Smooth muscle cell (in vitro differentiated cells): Measurements from ENCODE around the gene OR1F1. TPM values are rescaled to one million over a fixed set of nuclear protein-coding genes. Genes with fewer than 3 reads are reported as not detected.

Experiments
- DNase-seq: peaks from one replicate; lab custom pipeline; 2025; ENCODE audit not compliant: unreplicated experiment; lab: John Stamatoyannopoulos, UW
- H2AFZ ChIP-seq: fragments of 200-600 bp; sonication (generic); 2 replicates; pipeline ENCODE4 v1.6.0; 2016; ENCODE audit warnings: antibody characterized with exemption, low read depth, mild to moderate bottlenecking
- H3F3A ChIP-seq: fragments of 200-600 bp; sonication (generic); 2 replicates; pipeline ENCODE4 v1.6.0; 2017; ENCODE audit warnings: antibody characterized with exemption, low read depth
- H3K27ac ChIP-seq: fragments of 200-600 bp; sonication (generic); 2 replicates; pipeline ENCODE4 v1.5.1; 2016; ENCODE audit warnings: low read depth, mild to moderate bottlenecking
- H3K27me3 ChIP-seq: fragments of 200-600 bp; sonication (generic); 2 replicates; pipeline ENCODE4 v1.6.1; 2016; ENCODE audit warnings: low read depth, mild to moderate bottlenecking
- H3K36me3 ChIP-seq: fragments of 200-600 bp; sonication (generic); 2 replicates; pipeline ENCODE4 v1.5.1; 2016; ENCODE audit warnings: low read depth
- H3K4me1 ChIP-seq: fragments of 200-600 bp; sonication (generic); 2 replicates; pipeline ENCODE4 v1.5.1; 2016; ENCODE audit warnings: low read depth
- H3K4me2 ChIP-seq: fragments of 200-600 bp; sonication (generic); 2 replicates; pipeline ENCODE4 v1.6.0; 2016; ENCODE audit warnings: mild to moderate bottlenecking
- H3K4me3 ChIP-seq: fragments of 200-600 bp; sonication (generic); 2 replicates; pipeline ENCODE4 v1.5.1; 2016; ENCODE audit warnings: mild to moderate bottlenecking
- H3K79me2 ChIP-seq: fragments of 200-600 bp; sonication (generic); 2 replicates; pipeline ENCODE4 v1.6.0; 2016; ENCODE audit warnings: low read depth, mild to moderate bottlenecking
- H3K9ac ChIP-seq: fragments of 200-600 bp; sonication (generic); 2 replicates; pipeline ENCODE4 v1.6.0; 2016; ENCODE audit warnings: low read depth
- H3K9me3 ChIP-seq: fragments of 200-600 bp; sonication (generic); replicated peaks from 2 replicates; pipeline ENCODE4 v1.5.1; 2016; ENCODE audit warnings: low read depth
- H4K20me1 ChIP-seq: fragments of 200-600 bp; sonication (generic); 2 replicates; pipeline ENCODE4 v1.6.0; 2016; ENCODE audit warnings: low read depth
- CTCF ChIP-seq: fragments of 200-600 bp; sonication (generic); IDR thresholded peaks from 2 replicates; pipeline ENCODE4 v1.5.1; 2017; ENCODE audit warnings: borderline replicate concordance, mild to moderate bottlenecking, antibody characterized with exemption; ENCODE audit not compliant: insufficient read depth, poor library complexity, severe bottlenecking
- WGBS: methylation state at CpG from one replicate; pipeline ENCODE4 v1.1.7; 2016; ENCODE audit warnings: low lambda C conversion rate; 5-methylcytosine and 5-hydroxymethylcytosine counted together
- polyA plus RNA-seq: library from polyadenylated mRNA; unstranded; fragments of >200 nt; fragmentation: Nextera tagmentation; extraction: Ambion mirVana; gene quantifications from 2 replicates; pipeline ENCODE4 v1.2.1, GENCODE V29; 2016
- total RNA-seq: library from RNA; depleted of rRNA; stranded (reverse); fragments of >200 nt; gene quantifications from 2 replicates; pipeline ENCODE4 v1.2.3, GENCODE V29; 2014

OR1F1 gene
- total and polyA plus RNA-seq, 2 experiments from 2014 or later, result not detected

GRCh38 chr16:3152991-3153368, 35.0 kb upstream of the OR1F1 start:
- no peak overlapping the region for H3K9ac ChIP-seq
- no peak overlapping the region for H2AFZ ChIP-seq

GRCh38 chr16:3155181-3155580, 32.8 kb upstream of the OR1F1 start:
- no peak overlapping the region for H3K4me2 ChIP-seq
- no peak overlapping the region for H3K27ac ChIP-seq
- 66% methylated on average over 2 of the region's 2 CpGs for WGBS
- H4K20me1 ChIP-seq, result no peaks in the 10 kb centered on the region
- H3K79me2 ChIP-seq, result no peaks in the 10 kb centered on the region
- no peak overlapping the region for H3K4me3 ChIP-seq
- H3K9ac ChIP-seq, result no peak overlapping the region
- no peak for DNase-seq
- H2AFZ ChIP-seq, result no peak overlapping the region
- H3K4me1 ChIP-seq, result no peaks in the 10 kb centered on the region
- H3K9me3 ChIP-seq, result no peaks in the 10 kb centered on the region
- H3F3A ChIP-seq, result peaks cover 36% of the 10 kb centered on the region
- no peaks in the 10 kb centered on the region for H3K36me3 ChIP-seq
- TF ChIP-seq CTCF, result no peak
- no peaks in the 10 kb centered on the region for H3K27me3 ChIP-seq

More at GRCh38 chr16:3152991-3153368, 35.0 kb upstream of the OR1F1 start:
- peaks cover 36% of the 10 kb centered on the region for H3F3A ChIP-seq
- no peak for TF ChIP-seq CTCF
- no peak overlapping the region for H3K4me2 ChIP-seq
- no peaks in the 10 kb centered on the region for H3K79me2 ChIP-seq
- H3K4me1 ChIP-seq, result no peaks in the 10 kb centered on the region
- no peaks in the 10 kb centered on the region for H3K27me3 ChIP-seq
- no peaks in the 10 kb centered on the region for H4K20me1 ChIP-seq
- DNase-seq, result no peak
- no peak overlapping the region for H3K27ac ChIP-seq
- no peaks in the 10 kb centered on the region for H3K36me3 ChIP-seq
- H3K9me3 ChIP-seq, result no peaks in the 10 kb centered on the region
- WGBS, result 16% methylated on average over 8 of the region's 8 CpGs
- H3K4me3 ChIP-seq, result peak overlapping the region; percentile 49

GRCh38 chr16:3155972-3156371, 32.0 kb upstream of the OR1F1 start:
- Histone ChIP-seq H3K4me2 (no peak overlapping the region), H3F3A (peaks cover 36% of the 10 kb centered on the region), H3K4me3 (no peak overlapping the region), H4K20me1 (no peaks in the 10 kb centered on the region), H3K9me3 (no peaks in the 10 kb centered on the region), H3K4me1 (no peaks in the 10 kb centered on the region), H3K27ac (no peak overlapping the region), H3K9ac (no peak overlapping the region), H3K36me3 (no peaks in the 10 kb centered on the region), H2AFZ (no peak overlapping the region), H3K27me3 (no peaks in the 10 kb centered on the region), H3K79me2 (no peaks in the 10 kb centered on the region)
- DNase-seq, result no peak
- no peak for TF ChIP-seq CTCF
- WGBS, result 82% methylated on average over 3 of the region's 3 CpGs

GRCh38 chr16:3157229-3158025, 30.6 kb upstream of the OR1F1 start:
- Histone ChIP-seq H3K9ac (peak overlapping the region; percentile 52), H4K20me1 (no peaks in the 10 kb centered on the region), H3F3A (peaks cover 33% of the 10 kb centered on the region), H3K4me2 (peak overlapping the region; percentile 95), H3K36me3 (no peaks in the 10 kb centered on the region), H2AFZ (peak overlapping the region; percentile 95), H3K9me3 (no peaks in the 10 kb centered on the region), H3K27me3 (no peaks in the 10 kb centered on the region), H3K4me1 (no peaks in the 10 kb centered on the region), H3K27ac (peak overlapping the region; percentile 60), H3K4me3 (peak overlapping the region; percentile 72), H3K79me2 (no peaks in the 10 kb centered on the region)
- peak; percentile 73 for DNase-seq
- no peak for TF ChIP-seq CTCF
- 1% methylated on average over 44 of the region's 59 CpGs for WGBS
